ENCODE results near the gene PBX3.

Gene PBX3

DNA sequence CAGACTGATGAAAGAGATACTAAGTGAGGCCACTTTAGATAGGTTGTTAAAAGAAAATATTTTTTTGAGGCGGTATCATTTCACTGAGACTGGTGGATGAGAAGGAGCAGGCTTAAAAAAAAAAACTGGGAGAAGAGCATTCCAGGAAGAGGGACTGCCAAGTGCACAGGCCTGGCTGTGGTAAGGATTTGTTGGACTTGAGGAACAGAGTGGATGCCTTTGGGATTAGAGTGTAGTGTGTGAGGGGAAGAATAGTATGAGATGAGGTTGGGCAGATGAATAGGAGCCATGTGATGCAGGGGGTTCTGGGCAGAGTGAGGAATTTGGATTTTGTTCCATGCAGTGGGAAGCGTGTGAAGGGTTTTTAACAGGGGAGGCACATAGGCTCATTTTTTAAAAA, 57.9 kb downstream of the PBX3 start:
- TF ChIP-seq, protein P1, sequence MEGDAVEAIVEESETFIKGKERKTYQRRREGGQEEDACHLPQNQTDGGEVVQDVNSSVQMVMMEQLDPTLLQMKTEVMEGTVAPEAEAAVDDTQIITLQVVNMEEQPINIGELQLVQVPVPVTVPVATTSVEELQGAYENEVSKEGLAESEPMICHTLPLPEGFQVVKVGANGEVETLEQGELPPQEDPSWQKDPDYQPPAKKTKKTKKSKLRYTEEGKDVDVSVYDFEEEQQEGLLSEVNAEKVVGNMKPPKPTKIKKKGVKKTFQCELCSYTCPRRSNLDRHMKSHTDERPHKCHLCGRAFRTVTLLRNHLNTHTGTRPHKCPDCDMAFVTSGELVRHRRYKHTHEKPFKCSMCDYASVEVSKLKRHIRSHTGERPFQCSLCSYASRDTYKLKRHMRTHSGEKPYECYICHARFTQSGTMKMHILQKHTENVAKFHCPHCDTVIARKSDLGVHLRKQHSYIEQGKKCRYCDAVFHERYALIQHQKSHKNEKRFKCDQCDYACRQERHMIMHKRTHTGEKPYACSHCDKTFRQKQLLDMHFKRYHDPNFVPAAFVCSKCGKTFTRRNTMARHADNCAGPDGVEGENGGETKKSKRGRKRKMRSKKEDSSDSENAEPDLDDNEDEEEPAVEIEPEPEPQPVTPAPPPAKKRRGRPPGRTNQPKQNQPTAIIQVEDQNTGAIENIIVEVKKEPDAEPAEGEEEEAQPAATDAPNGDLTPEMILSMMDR (IDR thresholded peaks at IDR 0.05; ENCODE audit: low read depth, low read length, missing control alignments), result no peak
- no peak for DNase-seq (ENCODE audit: low read depth)
- H3K4me3 ChIP-seq (ENCODE audit: low read depth, low read length), result no peak overlapping the region

GRCh38 chr9:125805586-125805985, 58.4 kb downstream of the PBX3 start:
- H3K4me3 ChIP-seq (ENCODE audit: low read depth, low read length), result no peak overlapping the region
- no peak for DNase-seq (ENCODE audit: low read depth)
- TF ChIP-seq, protein P1 (IDR thresholded peaks at IDR 0.05; ENCODE audit: low read depth, low read length, missing control alignments), result no peak

GRCh38 chr9:125807079-125807478, 59.9 kb downstream of the PBX3 start:
- TF ChIP-seq, protein P1 (IDR thresholded peaks at IDR 0.05; ENCODE audit: low read depth, low read length, missing control alignments), result no peak
- DNase-seq (ENCODE audit: low read depth), result no peak

GRCh38 chr9:125810161-125810560, 63.0 kb downstream of the PBX3 start:
- DNase-seq (ENCODE audit: low read depth), result no peak
- TF ChIP-seq, protein P1 (IDR thresholded peaks at IDR 0.05; ENCODE audit: low read depth, low read length, missing control alignments), result no peak

More at GRCh38 chr9:125807079-125807478, 59.9 kb downstream of the PBX3 start:
- no peak overlapping the region for H3K4me3 ChIP-seq (ENCODE audit: low read depth, low read length)

DNA sequence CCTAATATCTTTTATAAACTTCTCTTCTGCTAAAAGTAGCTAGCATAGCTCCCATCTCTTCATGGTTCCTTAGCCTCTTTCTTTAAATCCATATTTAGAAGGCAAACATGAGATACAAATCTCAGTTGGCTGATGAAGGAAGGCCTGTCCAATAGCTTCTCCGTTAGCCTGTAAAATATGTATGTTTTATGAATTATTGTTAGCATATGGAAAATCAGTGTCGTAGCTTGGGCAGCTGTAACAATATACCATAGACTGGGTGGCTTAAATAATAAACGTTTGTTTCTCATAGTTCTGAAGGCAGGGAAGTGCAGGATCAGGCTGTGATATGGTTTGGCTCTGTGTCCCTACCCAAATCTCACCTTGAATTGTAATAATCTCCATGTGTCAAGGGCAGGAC, 63.8 kb downstream of the PBX3 start:
- TF ChIP-seq, protein P1 (IDR thresholded peaks at IDR 0.05; ENCODE audit: low read depth, low read length, missing control alignments), result no peak
- no peak for DNase-seq (ENCODE audit: low read depth)
- no peak overlapping the region for H3K4me3 ChIP-seq (ENCODE audit: low read depth, low read length)

More at GRCh38 chr9:125810161-125810560, 63.0 kb downstream of the PBX3 start:
- no peak overlapping the region for H3K4me3 ChIP-seq (ENCODE audit: low read depth, low read length)

GRCh38 chr9:125812403-125812802, 65.2 kb downstream of the PBX3 start:
- H3K4me3 ChIP-seq (ENCODE audit: low read depth, low read length), result no peak overlapping the region
- TF ChIP-seq, protein P1 (IDR thresholded peaks at IDR 0.05; ENCODE audit: low read depth, low read length, missing control alignments), result no peak
- no peak for DNase-seq (ENCODE audit: low read depth)

GRCh38 chr9:125815568-125815967, 68.4 kb downstream of the PBX3 start:
- TF ChIP-seq, protein P1 (IDR thresholded peaks at IDR 0.05; ENCODE audit: low read depth, low read length, missing control alignments), result no peak
- no peak overlapping the region for H3K4me3 ChIP-seq (ENCODE audit: low read depth, low read length)
- DNase-seq (ENCODE audit: low read depth), result no peak

Measured in GM12864 (cell line).